H9 (cell line): ENCODE measurements around the gene SH2D2A. TPM values are rescaled to one million over a fixed set of nuclear protein-coding genes. Genes with fewer than 3 reads are reported as not detected.

Experiments
- DNase-seq: peaks from one replicate; pipeline ENCODE4 v3.0.0-alpha.2; 2017
- H2AFZ ChIP-seq: one replicate; pipeline ENCODE4 v1.6.1; 2013; ENCODE audit warnings: mild to moderate bottlenecking, low read length, control low read depth, moderate library complexity
- H2AK5ac ChIP-seq: 2 replicates; pipeline ENCODE4 v1.6.1; 2013; ENCODE audit warnings: low read length, control low read depth, mixed read lengths; ENCODE audit not compliant: insufficient read length
- H2BK120ac ChIP-seq: one replicate; pipeline ENCODE4 v1.6.1; 2013; ENCODE audit warnings: low read depth, mild to moderate bottlenecking, low read length, control low read depth, inconsistent platforms; ENCODE audit not compliant: poor library complexity, severe bottlenecking
- H2BK12ac ChIP-seq: 2 replicates; pipeline ENCODE4 v1.6.1; 2013; ENCODE audit warnings: low read length, control low read depth, mixed read lengths, low read depth; ENCODE audit not compliant: insufficient read length
- H2BK15ac ChIP-seq: 2 replicates; pipeline ENCODE4 v1.6.1; 2013; ENCODE audit warnings: low read depth, low read length, control low read depth
- H2BK20ac ChIP-seq: one replicate; pipeline ENCODE4 v1.6.1; 2013; ENCODE audit warnings: low read depth, mild to moderate bottlenecking, low read length, control low read depth, inconsistent platforms; ENCODE audit not compliant: poor library complexity, severe bottlenecking
- H2BK5ac ChIP-seq: 2 replicates; pipeline ENCODE4 v1.6.1; 2013; ENCODE audit warnings: low read length, control low read depth, mixed read lengths; ENCODE audit not compliant: insufficient read length
- H3K14ac ChIP-seq: 2 replicates; pipeline ENCODE4 v1.6.1; 2013; ENCODE audit warnings: low read length, control low read depth; ENCODE audit not compliant: insufficient read depth
- H3K18ac ChIP-seq: 2 replicates; pipeline ENCODE4 v1.6.1; 2013; ENCODE audit warnings: low read depth, mild to moderate bottlenecking, mixed read lengths, low read length, control low read depth; ENCODE audit not compliant: insufficient read length
- H3K23ac ChIP-seq: 2 replicates; pipeline ENCODE4 v1.6.1; 2013; ENCODE audit warnings: low read length, control low read depth, mixed read lengths, low read depth; ENCODE audit not compliant: insufficient read length
- H3K23me2 ChIP-seq: 2 replicates; pipeline ENCODE4 v1.6.1; 2013; ENCODE audit warnings: low read depth, mild to moderate bottlenecking, mixed read lengths, low read length, control low read depth; ENCODE audit not compliant: insufficient read length, poor library complexity, severe bottlenecking
- H3K27ac ChIP-seq: 2 replicates; pipeline ENCODE4 v1.5.1; 2013; ENCODE audit warnings: low read length, control low read depth, mixed read lengths, low read depth; ENCODE audit not compliant: insufficient read length
- H3K27me3 ChIP-seq: 2 replicates; pipeline ENCODE4 v1.6.1; 2013; ENCODE audit warnings: low read length, control low read depth, inconsistent platforms; ENCODE audit not compliant: insufficient read depth
- H3K4ac ChIP-seq: 2 replicates; pipeline ENCODE4 v1.6.1; 2013; ENCODE audit warnings: low read depth, mild to moderate bottlenecking, control low read depth, inconsistent platforms, low read length, moderate library complexity
- H3K4me1 ChIP-seq: 2 replicates; pipeline ENCODE4 v1.6.1; 2013; ENCODE audit warnings: low read length, control low read depth, inconsistent platforms; ENCODE audit not compliant: insufficient read depth
- H3K4me2 ChIP-seq: 2 replicates; pipeline ENCODE4 v1.6.1; 2013; ENCODE audit warnings: low read length, control low read depth, mixed read lengths; ENCODE audit not compliant: insufficient read length, insufficient read depth
- H3K56ac ChIP-seq: 2 replicates; pipeline ENCODE4 v1.6.1; 2013; ENCODE audit warnings: low read depth, mild to moderate bottlenecking, mixed read lengths, low read length, control low read depth; ENCODE audit not compliant: insufficient read length
- H3K79me1 ChIP-seq: 2 replicates; pipeline ENCODE4 v1.6.1; 2013; ENCODE audit warnings: low read depth, mild to moderate bottlenecking, moderate library complexity, low read length, control low read depth, inconsistent platforms; ENCODE audit not compliant: insufficient read depth, poor library complexity, severe bottlenecking
- H3K79me2 ChIP-seq: 2 replicates; pipeline ENCODE4 v1.6.1; 2013; ENCODE audit warnings: low read length, control low read depth, inconsistent platforms; ENCODE audit not compliant: insufficient read depth
- H3K9ac ChIP-seq: 2 replicates; pipeline ENCODE4 v1.6.1; 2013; ENCODE audit warnings: low read length, control low read depth, mixed read lengths; ENCODE audit not compliant: insufficient read length; ENCODE audit errors: extremely low read depth
- H3K9me3 ChIP-seq: one replicate; pipeline ENCODE4 v1.6.1; 2013; ENCODE audit warnings: low read depth, low read length, inconsistent platforms; ENCODE audit not compliant: control insufficient read depth
- H3T11ph ChIP-seq: one replicate; pipeline ENCODE4 v1.6.1; 2013; ENCODE audit warnings: mild to moderate bottlenecking, low read length, control low read depth, inconsistent platforms
- H4K20me1 ChIP-seq: one replicate; pipeline ENCODE4 v1.6.1; 2013; ENCODE audit not compliant: control insufficient read depth, insufficient read length, insufficient read depth
- H4K5ac ChIP-seq: 2 replicates; pipeline ENCODE4 v1.6.1; 2013; ENCODE audit warnings: low read depth, mild to moderate bottlenecking, mixed read lengths, low read length, control low read depth; ENCODE audit not compliant: insufficient read length
- H4K8ac ChIP-seq: replicated peaks from 2 replicates; pipeline ENCODE4 v1.6.1; 2013; ENCODE audit warnings: low read length, control low read depth, mixed read lengths, low read depth; ENCODE audit not compliant: insufficient read length
- H4K91ac ChIP-seq: 2 replicates; pipeline ENCODE4 v1.6.1; 2013; ENCODE audit warnings: low read depth, mild to moderate bottlenecking, moderate library complexity, mixed read lengths, low read length, control low read depth; ENCODE audit not compliant: insufficient read length
- H3K27ac Mint-ChIP-seq, 3 experiments: 2 replicates in 2 of 3; 3 replicates in 1 of 3; pipeline ENCODE4 v1.8.0; 2020 to 2021; ENCODE audit warnings: mixed read lengths in 3 of 3, mild to moderate bottlenecking in 1 of 3, moderate library complexity in 1 of 3
- H3K27me3 Mint-ChIP-seq: 2 replicates; pipeline ENCODE4 v1.8.0; 2021; ENCODE audit warnings: low read depth, mild to moderate bottlenecking, moderate library complexity, mixed read lengths
- H3K36me3 Mint-ChIP-seq, 3 experiments: 2 replicates in 2 of 3; 3 replicates in 1 of 3; pipeline ENCODE4 v1.8.0; 2020 to 2021; ENCODE audit warnings: low read depth in 3 of 3, mixed read lengths in 3 of 3; ENCODE audit not compliant: insufficient read depth in 1 of 3
- H3K4me1 Mint-ChIP-seq, 2 experiments: 2 replicates each; pipeline ENCODE4 v1.8.0; 2020; ENCODE audit warnings: mixed read lengths in 2 of 2
- H3K4me3 Mint-ChIP-seq, 2 experiments: 2 replicates in 1 of 2; 3 replicates in 1 of 2; pipeline ENCODE4 v1.8.0; 2020 to 2021; ENCODE audit warnings: mild to moderate bottlenecking in 2 of 2, mixed read lengths in 2 of 2, moderate library complexity in 1 of 2
- H3K9me3 Mint-ChIP-seq, 2 experiments: 2 replicates in 1 of 2; 3 replicates in 1 of 2; pipeline ENCODE4 v1.8.0; 2020; ENCODE audit warnings: mild to moderate bottlenecking in 2 of 2, mixed read lengths in 2 of 2, moderate library complexity in 1 of 2
- WGBS: extraction: QIAGEN DNeasy Blood & Tissue Kit; methylation state at CpG from one replicate; pipeline ENCODE4 v1.1.7; 2013; ENCODE audit warnings: missing lambda C conversion rate, low lambda C conversion rate, mixed read lengths; ENCODE audit not compliant: insufficient read length; ENCODE audit errors: extremely low coverage; 5-methylcytosine and 5-hydroxymethylcytosine counted together
- total RNA-seq: library from RNA; stranded (reverse); gene quantifications from 2 replicates; pipeline ENCODE4 v1.2.1, GENCODE V29; 2021
- TF ChIP-seq, protein P1 (sequence below): fragments of 200-600 bp; sonication (generic); conservative IDR thresholded peaks from 3 replicates; pipeline ENCODE4 v1.8.0; 2021; ENCODE audit warnings: antibody characterized with exemption, mild to moderate bottlenecking

Gene SH2D2A
- total RNA-seq, 1 experiment from 2014 or later = 2.0 TPM

DNA sequence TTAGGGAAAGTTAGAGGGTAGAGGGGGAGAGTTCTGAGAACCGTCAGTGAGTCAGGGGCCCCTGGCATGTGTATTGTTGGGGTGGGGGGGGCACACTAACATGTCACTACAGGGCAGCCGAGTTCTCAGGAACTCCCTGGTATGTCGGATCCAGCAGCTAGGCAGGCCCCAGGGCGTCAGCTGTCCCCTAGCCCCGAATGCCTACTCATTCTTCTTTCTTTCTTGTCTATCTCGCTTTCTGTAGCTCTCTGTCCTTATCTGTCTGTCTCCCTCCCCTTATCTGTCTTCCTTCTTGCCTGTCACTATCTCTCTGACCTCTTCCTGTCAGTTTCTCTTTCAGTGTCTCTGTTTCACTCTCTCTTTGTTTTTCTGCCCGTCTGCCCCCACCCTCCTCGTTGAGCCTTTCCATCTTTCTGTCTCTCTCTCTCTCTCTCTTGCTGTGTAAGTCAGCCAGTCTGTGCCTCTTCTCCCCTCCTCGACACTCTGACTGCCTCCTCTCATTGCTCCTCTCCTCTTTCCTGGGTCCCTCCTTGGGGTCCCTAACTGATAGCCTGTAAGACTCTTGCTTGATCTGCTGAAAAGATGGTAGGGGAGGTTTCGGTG lies 46.5 kb upstream of the SH2D2A start:
- no peak overlapping the region for H3K4me2 ChIP-seq
- TF ChIP-seq, protein P1, sequence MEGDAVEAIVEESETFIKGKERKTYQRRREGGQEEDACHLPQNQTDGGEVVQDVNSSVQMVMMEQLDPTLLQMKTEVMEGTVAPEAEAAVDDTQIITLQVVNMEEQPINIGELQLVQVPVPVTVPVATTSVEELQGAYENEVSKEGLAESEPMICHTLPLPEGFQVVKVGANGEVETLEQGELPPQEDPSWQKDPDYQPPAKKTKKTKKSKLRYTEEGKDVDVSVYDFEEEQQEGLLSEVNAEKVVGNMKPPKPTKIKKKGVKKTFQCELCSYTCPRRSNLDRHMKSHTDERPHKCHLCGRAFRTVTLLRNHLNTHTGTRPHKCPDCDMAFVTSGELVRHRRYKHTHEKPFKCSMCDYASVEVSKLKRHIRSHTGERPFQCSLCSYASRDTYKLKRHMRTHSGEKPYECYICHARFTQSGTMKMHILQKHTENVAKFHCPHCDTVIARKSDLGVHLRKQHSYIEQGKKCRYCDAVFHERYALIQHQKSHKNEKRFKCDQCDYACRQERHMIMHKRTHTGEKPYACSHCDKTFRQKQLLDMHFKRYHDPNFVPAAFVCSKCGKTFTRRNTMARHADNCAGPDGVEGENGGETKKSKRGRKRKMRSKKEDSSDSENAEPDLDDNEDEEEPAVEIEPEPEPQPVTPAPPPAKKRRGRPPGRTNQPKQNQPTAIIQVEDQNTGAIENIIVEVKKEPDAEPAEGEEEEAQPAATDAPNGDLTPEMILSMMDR = no peak
- WGBS = no CpG with 5 or more reads among the region's 10 CpGs

More for the DNA sequence above, 46.5 kb upstream of the SH2D2A start:
- Histone ChIP-seq H2BK120ac (no peak overlapping the region), H3K27me3 (peaks cover 57% of the 10 kb centered on the region), H3K79me2 (no peaks in the 10 kb centered on the region), H4K8ac (no peak overlapping the region), H2AFZ (no peak overlapping the region), H3K79me1 (no peaks in the 10 kb centered on the region), H3K56ac (no peak overlapping the region), H3K23ac (no peak overlapping the region), H2BK5ac (no peak overlapping the region), H3K14ac (no peak overlapping the region), H3K9me3 (no peaks in the 10 kb centered on the region), H3K23me2 (peaks cover 13% of the 10 kb centered on the region), H4K20me1 (no peaks in the 10 kb centered on the region), H2BK12ac (no peak overlapping the region), H3T11ph (no peak overlapping the region), H3K27ac (no peak overlapping the region), H4K5ac (no peak overlapping the region), H2BK20ac (no peak overlapping the region), H3K4ac (no peak overlapping the region), H3K9ac (no peak overlapping the region), H2BK15ac (no peak overlapping the region), H3K18ac (no peak overlapping the region), H3K4me1 (no peaks in the 10 kb centered on the region; the same call in 1 of the 2 replicates), H4K91ac (no peak overlapping the region), H2AK5ac (no peak overlapping the region)
- DNase-seq = no peak
- Mint-ChIP-seq H3K9me3 (no peaks in the 10 kb centered on the region; a peak in 2 of 5 replicates), H3K27me3 (peaks cover 84% of the 10 kb centered on the region), H3K4me3 (peak overlapping the region in 1 of 2 experiments; percentile 8; a peak in 1 of 5 replicates), H3K27ac (no peak overlapping the region), H3K36me3 (no peaks in the 10 kb centered on the region), H3K4me1 (peaks cover 8 to 38% of the 10 kb centered on the region in 2 experiments)
